Uterus (tissue), 4 donors: ENCODE measurements around the gene SH3PXD2B. TPM values are rescaled to one million over a fixed set of nuclear protein-coding genes. Genes with fewer than 3 reads are reported as not detected.

ENCODE experiments used
- DNase-seq, 2 donors: peaks; one replicate each; pipeline ENCODE4 v3.0.0-alpha.2; 2019 to 2020
- H3K27ac ChIP-seq, 2 donors: fragments of 200-600 bp; sonication (generic); 1 replicate in 1 of 2; 2 replicates in 1 of 2; pipeline ENCODE4 v1.5.1; 2016 to 2018
- H3K27me3 ChIP-seq, 2 donors: fragments of 200-600 bp; sonication (generic); one replicate each; pipeline ENCODE4 v1.5.1; 2018 to 2019; ENCODE audit warnings: control low read depth in 1 of 2
- H3K36me3 ChIP-seq, 2 donors: fragments of 200-600 bp; sonication (generic); one replicate each; pipeline ENCODE4 v1.5.1; 2019; ENCODE audit warnings: control low read depth in 1 of 2
- H3K4me1 ChIP-seq, 2 donors: fragments of 200-600 bp; sonication (generic); one replicate each; pipeline ENCODE4 v1.5.1; 2018 to 2019; ENCODE audit warnings: control low read depth in 1 of 2
- H3K4me3 ChIP-seq, 2 donors: fragments of 200-600 bp; sonication (generic); 1 replicate in 1 of 2; 2 replicates in 1 of 2; pipeline ENCODE4 v1.5.1; 2018 to 2019; ENCODE audit warnings: mild to moderate bottlenecking in 1 of 2
- H3K9me3 ChIP-seq, 2 donors: fragments of 200-600 bp; sonication (generic); one replicate each; pipeline ENCODE4 v1.5.1; 2019; ENCODE audit warnings: control low read depth in 1 of 2
- POLR2A ChIP-seq, 2 donors: fragments of 450-650 bp; IDR thresholded peaks; one replicate each; pipeline ENCODE4 v1.6.1; 2016; ENCODE audit warnings: antibody characterized with exemption in 2 of 2, mild to moderate bottlenecking in 1 of 2, moderate library complexity in 1 of 2
- intact Hi-C: fragments of 100-400 bp; cut with DNase I; formaldehyde crosslinking; loops from one replicate; pipeline ENCODE4 v1.15.1; 2023; ENCODE audit warnings: low total_unique reads
- total RNA-seq, 4 donors: library from RNA; depleted of rRNA in 3 of 4; stranded (reverse); fragments of >200 nt in 3 of 4; gene quantifications; one replicate each; pipeline versions ENCODE4 v1.1.0 to v1.2.4, GENCODE V29; 2014 to 2023
- TF ChIP-seq, protein P1 (sequence below), 4 experiments: fragments of 200-600 bp in 2 of 4; fragments of 450-650 bp in 2 of 4; sonication (generic) in 2 of 4; IDR thresholded peaks; one replicate each; pipeline ENCODE4 v1.5.1; 2016 to 2019; ENCODE audit warnings: antibody characterized with exemption in 4 of 4, mild to moderate bottlenecking in 2 of 4, moderate library complexity in 1 of 4
- donor health status: DM: yes; HTN: yes; CAD: no.

Gene SH3PXD2B
- total RNA-seq, 4 donors from 2014 or later, result 26.1 to 82.6 (median 31.0) TPM

DNA sequence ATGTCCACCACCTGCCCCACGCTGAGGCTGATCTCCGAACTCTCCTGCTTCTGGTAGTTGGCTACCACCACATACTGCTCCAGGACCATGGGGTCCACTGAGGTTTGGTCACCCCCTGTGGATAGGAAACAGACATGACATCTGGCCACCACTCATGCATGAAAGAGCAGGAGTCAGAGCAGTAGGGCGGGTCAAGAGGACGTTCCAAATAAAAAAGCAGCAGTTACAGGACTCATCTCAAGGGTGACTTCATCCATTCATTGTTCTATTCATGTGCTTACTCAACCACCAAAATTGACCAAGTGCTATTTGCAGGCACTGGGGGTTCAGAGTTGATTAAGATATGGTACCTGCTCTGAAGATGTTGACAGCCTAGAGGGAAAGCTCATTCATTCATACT is 91.6 kb downstream of the SH3PXD2B start:
- no peak for DNase-seq
- Histone ChIP-seq H3K4me3 (no peak overlapping the region), H3K36me3 (no peaks in the 10 kb centered on the region), H3K4me1 (no peaks in the 10 kb centered on the region), H3K27me3 (no peaks in the 10 kb centered on the region), H3K9me3 (no peaks in the 10 kb centered on the region), H3K27ac (no peak overlapping the region)
- TF ChIP-seq, protein P1, sequence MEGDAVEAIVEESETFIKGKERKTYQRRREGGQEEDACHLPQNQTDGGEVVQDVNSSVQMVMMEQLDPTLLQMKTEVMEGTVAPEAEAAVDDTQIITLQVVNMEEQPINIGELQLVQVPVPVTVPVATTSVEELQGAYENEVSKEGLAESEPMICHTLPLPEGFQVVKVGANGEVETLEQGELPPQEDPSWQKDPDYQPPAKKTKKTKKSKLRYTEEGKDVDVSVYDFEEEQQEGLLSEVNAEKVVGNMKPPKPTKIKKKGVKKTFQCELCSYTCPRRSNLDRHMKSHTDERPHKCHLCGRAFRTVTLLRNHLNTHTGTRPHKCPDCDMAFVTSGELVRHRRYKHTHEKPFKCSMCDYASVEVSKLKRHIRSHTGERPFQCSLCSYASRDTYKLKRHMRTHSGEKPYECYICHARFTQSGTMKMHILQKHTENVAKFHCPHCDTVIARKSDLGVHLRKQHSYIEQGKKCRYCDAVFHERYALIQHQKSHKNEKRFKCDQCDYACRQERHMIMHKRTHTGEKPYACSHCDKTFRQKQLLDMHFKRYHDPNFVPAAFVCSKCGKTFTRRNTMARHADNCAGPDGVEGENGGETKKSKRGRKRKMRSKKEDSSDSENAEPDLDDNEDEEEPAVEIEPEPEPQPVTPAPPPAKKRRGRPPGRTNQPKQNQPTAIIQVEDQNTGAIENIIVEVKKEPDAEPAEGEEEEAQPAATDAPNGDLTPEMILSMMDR (IDR thresholded peaks at IDR 0.05), result no peak
- TF ChIP-seq POLR2A (IDR thresholded peaks at IDR 0.05), result no peak
- intact Hi-C loops, result no loop called here

DNA sequence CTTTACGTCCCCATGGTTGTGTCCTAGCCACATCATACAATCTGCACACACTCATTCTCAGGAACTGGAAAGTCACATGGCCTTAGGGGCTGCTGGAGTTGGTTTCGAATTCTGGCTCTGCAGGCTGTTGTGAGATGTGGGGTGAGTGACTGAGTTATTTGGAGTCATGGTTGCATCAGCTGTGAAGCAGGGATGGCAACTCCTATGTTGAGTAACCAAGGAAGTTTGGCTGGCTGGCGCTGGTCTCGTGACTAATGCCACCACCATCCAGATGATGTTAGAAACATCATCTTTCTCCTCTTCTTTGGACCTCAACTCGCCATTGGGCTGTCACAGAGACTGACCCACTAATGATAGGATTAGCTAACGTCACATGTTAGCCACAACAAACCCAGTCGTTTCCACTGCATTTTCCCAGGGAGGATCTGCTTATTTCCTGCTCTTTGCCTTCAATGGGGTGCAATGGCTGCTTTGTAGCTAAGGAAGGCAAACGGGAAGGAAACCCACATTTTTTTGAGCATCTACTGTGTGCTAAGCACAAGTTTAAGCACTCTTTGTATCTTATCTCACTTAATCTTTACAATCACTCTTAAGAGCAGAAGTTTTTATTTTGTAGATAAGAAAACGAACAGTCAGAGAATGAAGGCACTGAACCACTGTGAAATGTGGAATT is 92.6 kb downstream of the SH3PXD2B start:
- H3K4me1 ChIP-seq, result no peaks in the 10 kb centered on the region
- no peak for DNase-seq
- H3K4me3 ChIP-seq, result no peak overlapping the region
- intact Hi-C loops, result no loop called here
- no peaks in the 10 kb centered on the region for H3K36me3 ChIP-seq
- no peak overlapping the region for H3K27ac ChIP-seq
- TF ChIP-seq, protein P1 (IDR thresholded peaks at IDR 0.05), result no peak
- no peak for TF ChIP-seq POLR2A (IDR thresholded peaks at IDR 0.05)
- no peaks in the 10 kb centered on the region for H3K27me3 ChIP-seq
- no peaks in the 10 kb centered on the region for H3K9me3 ChIP-seq

DNA sequence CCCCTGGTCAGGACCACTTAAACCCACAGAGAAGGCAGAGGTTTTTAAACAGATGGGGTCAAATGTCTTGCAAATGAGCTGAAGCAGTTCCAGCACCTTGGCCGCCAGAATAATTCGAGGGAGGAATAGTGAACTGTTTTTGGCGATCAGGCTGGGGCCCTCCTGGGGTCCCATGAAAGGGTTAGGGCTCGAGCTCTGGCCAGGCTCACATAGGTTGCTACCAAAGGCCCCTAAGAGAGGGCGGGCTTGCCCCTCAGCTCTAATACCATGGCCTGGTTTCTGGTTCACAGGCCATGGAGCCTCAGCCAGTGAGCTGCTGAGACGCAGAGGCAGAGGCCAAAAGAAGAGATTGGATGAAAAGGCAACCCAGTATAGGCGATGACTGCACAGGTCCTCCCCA is 96.0 kb downstream of the SH3PXD2B start:
- H3K9me3 ChIP-seq, result no peaks in the 10 kb centered on the region
- intact Hi-C loops, result no loop called here

DNA sequence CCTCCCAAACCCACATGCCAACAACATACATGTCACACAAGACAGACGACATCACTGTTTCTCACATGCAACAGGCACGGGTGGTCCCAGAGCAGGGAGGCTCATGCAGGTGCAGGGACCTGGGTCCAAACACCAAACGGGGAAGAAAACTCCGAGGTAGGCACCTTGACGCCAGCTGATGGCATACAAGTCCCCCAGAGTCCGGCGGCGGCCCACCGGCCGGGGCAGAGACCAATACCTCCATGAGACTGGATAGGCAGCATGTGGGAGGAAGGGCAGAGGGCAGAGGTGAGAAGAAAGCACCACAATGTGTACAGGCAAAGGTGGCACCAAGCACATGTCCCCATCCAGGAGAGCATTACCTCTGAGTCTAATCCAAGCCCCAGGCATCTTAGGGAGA is 97.8 kb downstream of the SH3PXD2B start:
- no peak overlapping the region for H3K27ac ChIP-seq
- no peak for TF ChIP-seq POLR2A (IDR thresholded peaks at IDR 0.05)
- TF ChIP-seq, protein P1 (IDR thresholded peaks at IDR 0.05), result no peak
- no peaks in the 10 kb centered on the region for H3K4me1 ChIP-seq
- H3K36me3 ChIP-seq, result no peaks in the 10 kb centered on the region
- no peaks in the 10 kb centered on the region for H3K9me3 ChIP-seq
- no peaks in the 10 kb centered on the region for H3K27me3 ChIP-seq
- H3K4me3 ChIP-seq, result no peak overlapping the region
- no peak for DNase-seq
- intact Hi-C loops, result no loop called here

More for the DNA sequence above, 96.0 kb downstream of the SH3PXD2B start:
- DNase-seq, result no peak
- Histone ChIP-seq H3K27me3 (no peaks in the 10 kb centered on the region), H3K4me3 (no peak overlapping the region), H3K4me1 (no peaks in the 10 kb centered on the region), H3K27ac (no peak overlapping the region), H3K36me3 (no peaks in the 10 kb centered on the region)
- TF ChIP-seq POLR2A (IDR thresholded peaks at IDR 0.05), result no peak
- TF ChIP-seq, protein P1 (IDR thresholded peaks at IDR 0.05), result no peak

DNA sequence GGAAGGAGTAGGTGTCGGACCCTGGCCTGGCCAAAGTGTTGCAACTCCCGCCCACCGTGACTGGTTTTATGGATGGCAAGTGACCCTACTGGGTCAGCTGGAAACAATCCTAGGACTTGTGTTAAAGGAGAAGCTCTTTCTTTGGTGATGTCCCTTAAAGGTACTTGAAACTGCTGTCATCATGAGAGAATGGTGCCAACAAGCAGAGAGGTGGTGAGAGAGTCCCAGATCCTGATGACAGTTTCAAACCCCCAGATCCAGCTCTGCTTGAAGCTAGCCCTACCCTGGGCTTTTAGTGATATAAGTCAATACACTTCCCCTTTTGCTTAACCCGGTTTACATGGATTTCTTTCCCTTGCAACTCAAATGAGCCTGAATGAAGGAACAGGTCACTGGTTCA is 98.3 kb downstream of the SH3PXD2B start:
- no peak for DNase-seq
- intact Hi-C loops, result no loop called here
- Histone ChIP-seq H3K4me3 (no peak overlapping the region), H3K9me3 (no peaks in the 10 kb centered on the region), H3K36me3 (no peaks in the 10 kb centered on the region), H3K27me3 (no peaks in the 10 kb centered on the region), H3K27ac (peak overlapping the region in 1 of 2 donors; percentile 16), H3K4me1 (no peaks in the 10 kb centered on the region)
- TF ChIP-seq POLR2A (IDR thresholded peaks at IDR 0.05), result no peak
- TF ChIP-seq, protein P1 (IDR thresholded peaks at IDR 0.05), result no peak
